Panc1 (cell line): ENCODE results near the gene THSD7B. TPM values are rescaled to one million over a fixed set of nuclear protein-coding genes. Genes with fewer than 3 reads are reported as not detected.
A peak's percentile ranks its signal among the peaks of the same experiment; 100 is the strongest.
"Not testable (repeated sequence)": the region's sequence is repeated elsewhere in the genome, so short reads cannot be mapped to it uniquely, and the experiment has no call there.

Source experiments
- ATAC-seq: fragments of 200-7000 bp; cut with Tn5 transposase; 2 replicates; pipeline ENCODE4 v1.9.1; 2020; ENCODE audit warnings: mild to moderate bottlenecking, moderate library complexity
- BruUV-seq: library from RNA; stranded (reverse); fragments of 400-500 nt; replicated peaks from 2 replicates; lab custom pipeline; 2021; lab: Mats Ljungman, UMichigan
- CTCF ChIA-PET: fragments of 300-600 bp; sonication (Branson Sonifier 250); formaldehyde crosslinking; loops from one replicate; lab custom pipeline; 2022; ENCODE audit warnings: antibody characterized with exemption; lab: Charles Lee
- POLR2A ChIA-PET: fragments of 300-600 bp; sonication (Branson Sonifier 250); formaldehyde crosslinking; loops from one replicate; lab custom pipeline; 2022; ENCODE audit warnings: antibody characterized with exemption; lab: Charles Lee
- DNase-seq: peaks from one replicate; pipeline ENCODE4 v3.0.0-alpha.2; 2010; ENCODE audit warnings: low read depth, low spot score
- H3K27ac ChIP-seq: 2 replicates; pipeline ENCODE4 v1.5.1; 2011; ENCODE audit warnings: mild to moderate bottlenecking, low read length, inconsistent platforms
- H3K27me3 ChIP-seq: fragments of 200-500 bp; sonication (Bioruptor generic); 2 replicates; pipeline ENCODE4 v1.6.0; 2014; ENCODE audit warnings: low read length, inconsistent platforms; ENCODE audit not compliant: control insufficient read depth, insufficient read depth
- H3K36me3 ChIP-seq: fragments of 200-500 bp; sonication (Bioruptor generic); 2 replicates; pipeline ENCODE4 v1.5.1; 2014; ENCODE audit warnings: inconsistent platforms, mild to moderate bottlenecking, low read length, moderate library complexity; ENCODE audit not compliant: control insufficient read depth, insufficient read depth
- H3K4me1 ChIP-seq: 2 replicates; pipeline ENCODE4 v1.5.1; 2011; ENCODE audit warnings: inconsistent platforms, mild to moderate bottlenecking, low read length, moderate library complexity; ENCODE audit not compliant: control insufficient read depth, insufficient read depth
- H3K4me3 ChIP-seq, 2 experiments: 2 replicates each; pipeline ENCODE4 v1.5.1; 2011 to 2012; ENCODE audit warnings: low read depth in 2 of 2, low read length in 2 of 2, mild to moderate bottlenecking in 2 of 2, inconsistent platforms in 1 of 2, moderate library complexity in 1 of 2
- H3K9me3 ChIP-seq: fragments of 200-500 bp; sonication (Bioruptor generic); 2 replicates; pipeline ENCODE4 v1.5.1; 2014; ENCODE audit warnings: low read depth, mild to moderate bottlenecking, inconsistent platforms, low read length, moderate library complexity; ENCODE audit not compliant: control insufficient read depth, insufficient read depth
- POLR2AphosphoS5 ChIP-seq: IDR thresholded peaks from 2 replicates; pipeline ENCODE4 v1.6.1; 2012; ENCODE audit warnings: mild to moderate bottlenecking, low read depth, low read length, moderate library complexity
- SIN3A ChIP-seq: IDR thresholded peaks from 2 replicates; pipeline ENCODE4 v1.6.1; 2012; ENCODE audit warnings: low read depth, mild to moderate bottlenecking, low read length, moderate library complexity, borderline replicate concordance; ENCODE audit not compliant: insufficient read depth
- TCF7L2 ChIP-seq: IDR thresholded peaks from 2 replicates; pipeline ENCODE4 v1.6.1; 2011; ENCODE audit warnings: mild to moderate bottlenecking, low read depth, low read length, inconsistent platforms
- in situ Hi-C: cut with HindIII; loops from 2 replicates; pipeline ENCODE4 v1.10.0; 2016; ENCODE audit warnings: low sequenced_read_pairs, low pct_unique_long_range_greater_than_20kb
- intact Hi-C: fragments of 100-400 bp; cut with micrococcal nuclease; formaldehyde crosslinking; loops from one replicate; pipeline ENCODE4 v1.10.0; 2022; ENCODE audit not compliant: unreplicated experiment
- total RNA-seq: library from RNA; stranded (reverse); gene quantifications from one replicate; pipeline ENCODE4 v1.2.1, GENCODE V29; 2021; ENCODE audit not compliant: unreplicated experiment
- TF ChIP-seq, protein P1 (sequence below): fragments of 450-650 bp; IDR thresholded peaks from 2 replicates; pipeline ENCODE4 v1.5.1; 2017; ENCODE audit warnings: mild to moderate bottlenecking
- TF ChIP-seq, protein P2 (sequence below), 2 experiments: IDR thresholded peaks; 2 replicates each; pipeline ENCODE4 v1.6.1; 2011 to 2012; ENCODE audit warnings: low read depth in 2 of 2, control low read depth in 1 of 2, low read length in 1 of 2, mild to moderate bottlenecking in 1 of 2, moderate library complexity in 1 of 2; ENCODE audit not compliant: insufficient read depth in 1 of 2

THSD7B gene
- total RNA-seq, 1 experiment from 2014 or later, result not detected

DNA sequence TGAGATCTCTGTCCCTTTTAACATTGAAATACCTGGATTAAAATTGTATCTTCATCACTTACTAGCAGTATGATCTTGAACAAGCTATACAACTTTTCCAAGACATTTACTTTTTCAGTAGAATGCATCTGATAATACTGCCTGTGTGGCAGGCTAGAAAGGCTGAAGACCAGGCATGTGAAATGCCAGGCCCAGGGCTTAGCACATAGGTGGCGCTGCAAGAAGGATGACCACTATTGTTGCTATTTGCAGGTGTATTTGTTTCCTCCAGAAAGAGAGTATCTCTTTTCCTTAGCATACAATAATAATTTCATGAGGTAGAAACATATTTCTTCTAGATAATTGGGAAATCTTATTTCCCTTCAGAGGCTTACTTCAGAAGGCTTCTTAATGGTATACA, 331.3 kb downstream of the THSD7B start:
- Histone ChIP-seq H3K27ac (no peak overlapping the region), H3K9me3 (no peaks in the 10 kb centered on the region), H3K27me3 (no peaks in the 10 kb centered on the region), H3K4me1 (no peaks in the 10 kb centered on the region), H3K4me3 (no peak overlapping the region), H3K36me3 (no peaks in the 10 kb centered on the region)
- no peak for ATAC-seq
- in situ Hi-C loops (no loop called here), intact Hi-C loops (no loop called here)
- no peak for DNase-seq
- TF ChIP-seq, protein P1, sequence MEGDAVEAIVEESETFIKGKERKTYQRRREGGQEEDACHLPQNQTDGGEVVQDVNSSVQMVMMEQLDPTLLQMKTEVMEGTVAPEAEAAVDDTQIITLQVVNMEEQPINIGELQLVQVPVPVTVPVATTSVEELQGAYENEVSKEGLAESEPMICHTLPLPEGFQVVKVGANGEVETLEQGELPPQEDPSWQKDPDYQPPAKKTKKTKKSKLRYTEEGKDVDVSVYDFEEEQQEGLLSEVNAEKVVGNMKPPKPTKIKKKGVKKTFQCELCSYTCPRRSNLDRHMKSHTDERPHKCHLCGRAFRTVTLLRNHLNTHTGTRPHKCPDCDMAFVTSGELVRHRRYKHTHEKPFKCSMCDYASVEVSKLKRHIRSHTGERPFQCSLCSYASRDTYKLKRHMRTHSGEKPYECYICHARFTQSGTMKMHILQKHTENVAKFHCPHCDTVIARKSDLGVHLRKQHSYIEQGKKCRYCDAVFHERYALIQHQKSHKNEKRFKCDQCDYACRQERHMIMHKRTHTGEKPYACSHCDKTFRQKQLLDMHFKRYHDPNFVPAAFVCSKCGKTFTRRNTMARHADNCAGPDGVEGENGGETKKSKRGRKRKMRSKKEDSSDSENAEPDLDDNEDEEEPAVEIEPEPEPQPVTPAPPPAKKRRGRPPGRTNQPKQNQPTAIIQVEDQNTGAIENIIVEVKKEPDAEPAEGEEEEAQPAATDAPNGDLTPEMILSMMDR, result peak; percentile 24
- TF ChIP-seq, protein P2, sequence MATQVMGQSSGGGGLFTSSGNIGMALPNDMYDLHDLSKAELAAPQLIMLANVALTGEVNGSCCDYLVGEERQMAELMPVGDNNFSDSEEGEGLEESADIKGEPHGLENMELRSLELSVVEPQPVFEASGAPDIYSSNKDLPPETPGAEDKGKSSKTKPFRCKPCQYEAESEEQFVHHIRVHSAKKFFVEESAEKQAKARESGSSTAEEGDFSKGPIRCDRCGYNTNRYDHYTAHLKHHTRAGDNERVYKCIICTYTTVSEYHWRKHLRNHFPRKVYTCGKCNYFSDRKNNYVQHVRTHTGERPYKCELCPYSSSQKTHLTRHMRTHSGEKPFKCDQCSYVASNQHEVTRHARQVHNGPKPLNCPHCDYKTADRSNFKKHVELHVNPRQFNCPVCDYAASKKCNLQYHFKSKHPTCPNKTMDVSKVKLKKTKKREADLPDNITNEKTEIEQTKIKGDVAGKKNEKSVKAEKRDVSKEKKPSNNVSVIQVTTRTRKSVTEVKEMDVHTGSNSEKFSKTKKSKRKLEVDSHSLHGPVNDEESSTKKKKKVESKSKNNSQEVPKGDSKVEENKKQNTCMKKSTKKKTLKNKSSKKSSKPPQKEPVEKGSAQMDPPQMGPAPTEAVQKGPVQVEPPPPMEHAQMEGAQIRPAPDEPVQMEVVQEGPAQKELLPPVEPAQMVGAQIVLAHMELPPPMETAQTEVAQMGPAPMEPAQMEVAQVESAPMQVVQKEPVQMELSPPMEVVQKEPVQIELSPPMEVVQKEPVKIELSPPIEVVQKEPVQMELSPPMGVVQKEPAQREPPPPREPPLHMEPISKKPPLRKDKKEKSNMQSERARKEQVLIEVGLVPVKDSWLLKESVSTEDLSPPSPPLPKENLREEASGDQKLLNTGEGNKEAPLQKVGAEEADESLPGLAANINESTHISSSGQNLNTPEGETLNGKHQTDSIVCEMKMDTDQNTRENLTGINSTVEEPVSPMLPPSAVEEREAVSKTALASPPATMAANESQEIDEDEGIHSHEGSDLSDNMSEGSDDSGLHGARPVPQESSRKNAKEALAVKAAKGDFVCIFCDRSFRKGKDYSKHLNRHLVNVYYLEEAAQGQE (IDR thresholded peaks at IDR 0.05; ENCODE audit: insufficient read depth in 1 of 2, low read depth in 2 of 2, low read length in 1 of 2), result no peak
- BruUV-seq, result no TSS peak
- CTCF ChIA-PET, result interaction anchor here (0.6 kb wide), 1 partner anchor 8 kb away, joined by 3 read pairs; no protein-coding TSS in a partner anchor
- POLR2A ChIA-PET, result no interaction called here

DNA sequence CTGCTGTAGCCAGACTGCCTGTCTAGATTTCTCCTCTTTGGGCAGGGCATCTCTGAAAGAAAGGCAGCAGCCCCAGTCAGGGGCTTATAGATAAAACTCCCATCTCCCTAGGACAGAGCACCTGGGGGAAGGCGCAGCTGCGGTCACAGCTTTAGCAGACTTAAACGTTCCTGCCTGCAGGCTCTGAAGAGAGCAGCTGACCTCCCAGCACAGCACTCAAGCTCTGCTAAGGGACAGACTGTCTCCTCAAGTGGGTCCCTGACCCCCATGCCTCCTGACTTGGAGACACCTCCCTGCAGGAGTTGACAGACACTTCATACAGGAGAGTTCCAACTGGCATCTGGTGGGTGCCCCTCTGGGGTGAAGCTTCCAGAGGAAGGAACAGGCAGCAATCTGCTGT, 336.5 kb downstream of the THSD7B start:
- CTCF ChIA-PET, result interaction anchor here (0.6 kb wide), 1 partner anchor 179 kb away, joined by 5 read pairs; no protein-coding TSS in a partner anchor
- H3K4me3 ChIP-seq, H3K9me3 ChIP-seq, DNase-seq, BruUV-seq, in situ Hi-C loops, H3K27ac ChIP-seq, H3K27me3 ChIP-seq, intact Hi-C loops, ATAC-seq, H3K36me3 ChIP-seq, H3K4me1 ChIP-seq, POLR2A ChIA-PET: not testable (repeated sequence)

DNA sequence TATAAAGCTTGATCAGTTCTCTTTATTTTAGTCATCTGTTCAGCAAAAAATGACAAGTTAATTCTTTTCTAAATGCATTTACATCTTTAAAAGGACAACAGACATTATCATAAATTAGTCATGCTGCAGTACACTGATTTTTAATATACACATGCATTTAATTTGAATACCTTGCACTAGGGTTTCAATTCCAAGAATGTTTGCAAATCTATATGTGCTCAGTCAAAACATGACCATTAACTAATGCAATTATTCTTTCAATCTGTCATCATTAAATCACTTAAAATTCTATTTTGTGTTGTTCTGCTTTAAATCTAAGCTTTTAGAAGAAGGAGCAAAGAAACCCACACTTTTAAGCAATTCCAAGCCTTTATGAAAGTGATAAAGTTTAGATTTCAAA, 342.6 kb downstream of the THSD7B start:
- ATAC-seq (no peak), DNase-seq (no peak)
- TF ChIP-seq, protein P1, result no peak
- TF ChIP-seq, protein P2 (IDR thresholded peaks at IDR 0.05; ENCODE audit: insufficient read depth in 1 of 2, low read depth in 2 of 2, low read length in 1 of 2), result no peak
- TF ChIP-seq SIN3A (no peak), TCF7L2 (no peak), POLR2AphosphoS5 (no peak)
- H3K27me3 ChIP-seq, result no peaks in the 10 kb centered on the region
- no peaks in the 10 kb centered on the region for H3K4me1 ChIP-seq
- no peaks in the 10 kb centered on the region for H3K36me3 ChIP-seq
- POLR2A ChIA-PET, result no interaction called here
- H3K4me3 ChIP-seq, result no peak overlapping the region
- no TSS peak for BruUV-seq
- H3K27ac ChIP-seq, result no peak overlapping the region
- in situ Hi-C loops, result no loop called here
- intact Hi-C loops, result no loop called here
- CTCF ChIA-PET, result no interaction called here
- no peaks in the 10 kb centered on the region for H3K9me3 ChIP-seq
